Measurements from ENCODE around the gene PRDM16. TPM values are rescaled to one million over a fixed set of nuclear protein-coding genes. Genes with fewer than 3 reads are reported as not detected.

The PRDM16 gene
- total RNA-seq, 1 donor from 2014 or later = 5.6 TPM

- no peak overlapping the region for H3K4me3 ChIP-seq (ENCODE audit: low read depth, low read length)
- no peaks in the 10 kb centered on the region for H3K36me3 ChIP-seq (ENCODE audit: control insufficient read depth, insufficient read depth, low read length)
- no peak for DNase-seq (ENCODE audit: low read depth)
- no peak for TF ChIP-seq CTCF (IDR thresholded peaks at IDR 0.05; ENCODE audit: insufficient read depth, low read length, poor library complexity, severe bottlenecking)
- peaks cover 37% of the 10 kb centered on the region for H3K27me3 ChIP-seq (ENCODE audit: control insufficient read depth, insufficient read depth, low read length)
Measured at GRCh38 chr1:3381901-3382300, 312.9 kb downstream of the PRDM16 start.

DNA sequence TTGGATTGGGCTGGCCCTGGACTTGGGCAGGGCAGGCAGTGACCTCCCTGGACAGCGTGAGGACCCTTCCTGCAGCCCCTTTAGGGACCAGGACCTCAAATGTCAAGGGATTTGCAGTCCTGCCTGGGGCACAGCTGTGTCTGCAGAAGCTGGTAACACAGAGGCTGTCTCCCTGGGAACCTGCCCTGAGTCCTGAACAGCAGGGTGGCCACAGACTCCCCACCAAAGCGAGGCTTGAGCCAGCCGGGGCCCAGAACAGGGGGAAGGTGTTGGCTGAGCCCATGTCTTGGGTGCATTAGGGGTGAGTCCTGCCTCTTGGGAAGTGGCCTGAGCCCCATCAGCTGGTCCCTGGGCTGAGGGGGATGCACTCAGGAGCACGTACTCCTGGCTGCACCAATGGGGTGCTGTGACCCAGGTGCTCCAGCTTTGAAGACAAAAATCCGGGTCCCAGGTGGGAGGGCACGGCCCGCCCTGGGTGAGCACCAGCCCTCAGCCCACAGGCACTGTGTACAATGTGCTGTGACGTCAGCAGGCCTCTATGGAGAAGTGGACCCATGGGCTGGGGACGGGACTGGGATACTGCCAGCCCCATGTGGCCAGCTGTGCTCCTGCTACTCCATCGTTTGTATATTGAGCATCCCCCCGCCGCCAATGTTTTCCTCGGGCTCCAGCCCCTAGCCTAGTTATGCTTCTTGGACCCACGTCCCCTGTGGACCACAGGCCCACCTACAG is 313.5 kb downstream of the PRDM16 start:
- Histone ChIP-seq H3K27me3 (ENCODE audit: control insufficient read depth, insufficient read depth, low read length) (peaks cover 32% of the 10 kb centered on the region), H3K4me3 (ENCODE audit: low read depth, low read length) (no peak overlapping the region), H3K36me3 (ENCODE audit: control insufficient read depth, insufficient read depth, low read length) (no peaks in the 10 kb centered on the region)
- DNase-seq (ENCODE audit: low read depth) = no peak
- no peak for TF ChIP-seq CTCF (IDR thresholded peaks at IDR 0.05; ENCODE audit: insufficient read depth, low read length, poor library complexity, severe bottlenecking)

DNA sequence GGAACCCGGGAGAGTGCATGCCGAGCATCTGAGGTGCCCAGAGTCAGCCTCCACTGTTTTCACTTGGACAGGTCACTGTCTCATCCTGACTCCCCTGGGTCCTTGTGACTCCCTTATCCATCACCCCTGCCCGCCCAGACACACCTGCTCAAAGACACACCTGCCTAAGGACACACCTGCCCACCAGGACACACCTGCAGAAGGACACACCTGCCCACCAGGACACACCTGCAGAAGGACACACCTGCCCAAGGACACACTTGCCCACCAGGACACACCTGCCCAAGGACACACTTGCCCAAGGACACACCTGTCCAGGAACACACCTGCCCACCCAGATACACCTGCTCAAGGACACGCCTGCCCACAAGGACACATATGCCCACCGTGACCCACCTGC is 314.7 kb downstream of the PRDM16 start:
- H3K27me3 ChIP-seq (ENCODE audit: control insufficient read depth, insufficient read depth, low read length) = peaks cover 25% of the 10 kb centered on the region
- no peaks in the 10 kb centered on the region for H3K36me3 ChIP-seq (ENCODE audit: control insufficient read depth, insufficient read depth, low read length)
- no peak for DNase-seq (ENCODE audit: low read depth)
- TF ChIP-seq CTCF (IDR thresholded peaks at IDR 0.05; ENCODE audit: insufficient read depth, low read length, poor library complexity, severe bottlenecking) = no peak
- H3K4me3 ChIP-seq (ENCODE audit: low read depth, low read length) = no peak overlapping the region

DNA sequence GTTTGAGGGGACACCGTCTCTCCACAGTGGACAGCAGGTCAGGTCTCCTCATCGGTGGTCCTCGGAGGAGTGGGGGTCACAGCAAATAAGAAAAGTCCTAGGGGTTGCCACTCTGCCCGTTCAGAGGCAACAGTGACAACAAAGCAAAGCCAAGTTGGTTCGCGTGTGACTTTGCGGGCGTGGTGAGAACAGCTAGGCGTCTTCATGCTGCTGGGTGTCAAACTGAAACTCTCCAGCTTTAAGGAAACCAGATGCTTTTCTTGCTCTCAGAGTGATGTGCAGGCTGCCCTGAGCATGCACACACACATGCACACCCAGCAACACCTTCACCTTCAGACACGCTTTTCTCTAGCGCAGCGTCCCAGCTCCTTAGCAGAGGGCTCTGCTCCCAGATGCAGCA is 315.4 kb downstream of the PRDM16 start:
- DNase-seq (ENCODE audit: low read depth) = no peak
- H3K27me3 ChIP-seq (ENCODE audit: control insufficient read depth, insufficient read depth, low read length) = peaks cover 30% of the 10 kb centered on the region
- H3K4me3 ChIP-seq (ENCODE audit: low read depth, low read length) = no peak overlapping the region
- no peak for TF ChIP-seq CTCF (IDR thresholded peaks at IDR 0.05; ENCODE audit: insufficient read depth, low read length, poor library complexity, severe bottlenecking)
- no peaks in the 10 kb centered on the region for H3K36me3 ChIP-seq (ENCODE audit: control insufficient read depth, insufficient read depth, low read length)

DNA sequence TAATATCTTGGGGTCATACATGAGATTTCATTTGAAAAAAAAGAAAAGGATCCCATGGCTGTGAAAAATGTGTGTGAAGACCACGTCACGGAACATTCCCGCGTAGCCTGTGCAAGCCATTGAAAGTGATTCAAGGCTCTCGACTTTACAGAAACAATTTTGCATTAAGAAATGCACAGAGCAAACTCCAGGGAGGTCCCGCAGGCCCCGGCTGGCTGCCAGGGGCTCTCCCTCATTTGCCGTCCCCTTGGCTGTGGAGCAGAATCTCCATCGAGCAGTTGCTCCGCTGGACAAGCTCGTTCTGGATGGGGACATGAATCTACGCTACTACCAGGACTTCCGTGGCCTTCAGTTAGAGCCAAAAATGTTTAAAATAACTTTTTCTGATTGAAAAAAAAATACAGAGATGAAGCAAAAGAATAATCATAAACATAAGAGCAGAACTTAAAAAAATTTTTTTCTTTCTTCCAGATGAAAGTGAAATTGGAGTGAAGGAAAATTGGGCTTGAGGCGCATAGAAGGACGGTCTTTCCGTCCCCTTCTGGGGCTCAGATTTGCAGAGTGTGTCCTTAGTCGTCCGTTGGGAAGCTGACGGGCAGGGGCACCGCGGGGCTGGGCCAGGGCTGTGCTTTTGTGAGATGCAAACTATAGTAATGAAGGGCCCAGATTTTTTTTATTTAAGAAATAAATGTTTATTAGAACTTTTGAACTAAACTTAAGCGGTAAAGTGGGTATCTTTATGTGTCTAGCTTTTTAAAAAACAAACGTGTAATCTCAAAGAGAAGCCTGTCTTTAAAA is 317.4 kb downstream of the PRDM16 start:
- no peak overlapping the region for H3K4me3 ChIP-seq (ENCODE audit: low read depth, low read length)
- no peaks in the 10 kb centered on the region for H3K36me3 ChIP-seq (ENCODE audit: control insufficient read depth, insufficient read depth, low read length)
- no peak for DNase-seq (ENCODE audit: low read depth)
- TF ChIP-seq CTCF (IDR thresholded peaks at IDR 0.05; ENCODE audit: insufficient read depth, low read length, poor library complexity, severe bottlenecking) = no peak
- peaks cover 35% of the 10 kb centered on the region for H3K27me3 ChIP-seq (ENCODE audit: control insufficient read depth, insufficient read depth, low read length)

All from kidney epithelial cell (primary cell).